22Rv1 (cell line): ENCODE measurements around the gene OLFML2A.

ENCODE experiments used
- ZFX ChIP-seq: fragments of 450-650 bp; IDR thresholded peaks from 2 replicates; pipeline ENCODE4 v1.6.1; 2017; ENCODE audit warnings: antibody characterized with exemption, borderline replicate concordance
- TF ChIP-seq, protein P1 (sequence below): fragments of 450-650 bp; IDR thresholded peaks from 2 replicates; pipeline ENCODE4 v1.5.1; 2017; ENCODE audit warnings: mild to moderate bottlenecking

DNA sequence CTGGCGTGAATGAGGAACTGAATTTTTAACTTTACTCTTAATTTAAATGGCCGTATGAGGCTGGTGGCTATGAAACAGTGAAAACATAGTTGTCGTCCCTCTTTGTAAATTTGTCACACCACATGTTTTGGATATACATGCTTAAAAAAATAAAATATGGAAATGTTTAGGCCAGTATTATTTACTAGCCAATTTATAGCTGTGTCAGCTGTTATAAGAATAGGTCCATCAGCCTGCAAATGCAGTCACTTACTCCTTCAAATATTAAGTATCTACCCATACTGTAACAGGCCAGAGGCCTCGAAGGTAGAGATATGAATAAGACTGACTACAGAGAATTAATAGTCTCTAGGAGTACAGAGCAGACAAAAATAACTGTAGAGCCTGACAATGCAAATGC, 35.8 kb upstream of the OLFML2A start:
- TF ChIP-seq, protein P1, sequence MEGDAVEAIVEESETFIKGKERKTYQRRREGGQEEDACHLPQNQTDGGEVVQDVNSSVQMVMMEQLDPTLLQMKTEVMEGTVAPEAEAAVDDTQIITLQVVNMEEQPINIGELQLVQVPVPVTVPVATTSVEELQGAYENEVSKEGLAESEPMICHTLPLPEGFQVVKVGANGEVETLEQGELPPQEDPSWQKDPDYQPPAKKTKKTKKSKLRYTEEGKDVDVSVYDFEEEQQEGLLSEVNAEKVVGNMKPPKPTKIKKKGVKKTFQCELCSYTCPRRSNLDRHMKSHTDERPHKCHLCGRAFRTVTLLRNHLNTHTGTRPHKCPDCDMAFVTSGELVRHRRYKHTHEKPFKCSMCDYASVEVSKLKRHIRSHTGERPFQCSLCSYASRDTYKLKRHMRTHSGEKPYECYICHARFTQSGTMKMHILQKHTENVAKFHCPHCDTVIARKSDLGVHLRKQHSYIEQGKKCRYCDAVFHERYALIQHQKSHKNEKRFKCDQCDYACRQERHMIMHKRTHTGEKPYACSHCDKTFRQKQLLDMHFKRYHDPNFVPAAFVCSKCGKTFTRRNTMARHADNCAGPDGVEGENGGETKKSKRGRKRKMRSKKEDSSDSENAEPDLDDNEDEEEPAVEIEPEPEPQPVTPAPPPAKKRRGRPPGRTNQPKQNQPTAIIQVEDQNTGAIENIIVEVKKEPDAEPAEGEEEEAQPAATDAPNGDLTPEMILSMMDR = no peak
- no peak for TF ChIP-seq ZFX
